ENCODE measurements around the gene AKAP8L. TPM values are rescaled to one million over a fixed set of nuclear protein-coding genes. Genes with fewer than 3 reads are reported as not detected.
"Not testable (repeated sequence)": the region's sequence is repeated elsewhere in the genome, so short reads cannot be mapped to it uniquely, and the experiment has no call there.

AKAP8L gene
- total and polyA plus RNA-seq, 10 donors = 41.2 to 236 (median 136) TPM

DNA sequence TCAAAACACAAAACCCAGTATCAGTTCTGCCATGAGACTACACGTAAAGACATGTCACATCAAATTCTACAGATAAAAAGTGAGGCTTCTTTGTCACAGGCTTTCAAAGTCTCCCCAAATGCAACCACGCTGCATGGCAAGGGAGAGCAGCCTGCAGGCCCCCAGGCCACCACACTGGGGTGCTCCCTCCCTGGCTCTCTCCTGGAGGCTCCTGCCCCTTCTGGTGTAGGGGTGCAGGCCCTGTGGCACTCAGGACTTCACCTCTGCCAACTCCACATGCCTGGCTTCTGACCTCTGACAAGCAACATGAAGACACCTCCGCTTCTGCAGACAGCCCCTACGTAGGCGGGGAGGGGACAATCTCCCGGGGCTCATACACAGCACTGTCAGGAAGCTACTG, 53.5 kb downstream of the AKAP8L start:
- 92 to 99% (median 96%) methylated on average over 6 of the region's 6 CpGs for WGBS, 5 donors
- H3K4me1 ChIP-seq = peaks cover 0 to 27% (median 8%) of the 10 kb centered on the region in 6 donors
- TF ChIP-seq POLR2AphosphoS5 (IDR thresholded peaks at IDR 0.05) (peak; percentile 19 to 54 (median 23)), POLR2A (IDR thresholded peaks at IDR 0.05) (no peak)
- no peaks in the 10 kb centered on the region for H3K27me3 ChIP-seq (replicated peaks in 1 of 7)
- intact Hi-C loops (cut with DNase I; ENCODE audit: low total_unique reads) = no loop called here
- DNase-seq = no peak
- no peak overlapping the region for H3K4me3 ChIP-seq
- H3K9me3 ChIP-seq = no peaks in the 10 kb centered on the region
- H3K27ac ChIP-seq = no peak overlapping the region
- peaks cover 12 to 97% (median 84%) of the 10 kb centered on the region in 6 donors for H3K36me3 ChIP-seq

- H3K4me3 ChIP-seq; DNase-seq; H3K27ac ChIP-seq; H3K9me3 ChIP-seq; intact Hi-C loops (cut with DNase I; ENCODE audit: low total_unique reads); H3K27me3 ChIP-seq (replicated peaks in 1 of 7): not testable (repeated sequence)
- 72 to 90% (median 81%) methylated on average over 3 of the region's 3 CpGs for WGBS, 5 donors
- Histone ChIP-seq H3K4me1 (peaks cover 0 to 35% (median 16%) of the 10 kb centered on the region in 6 donors), H3K36me3 (peaks cover 9 to 97% (median 84%) of the 10 kb centered on the region in 6 donors)
Observed at GRCh38 chr19:15363791-15364190, 55.0 kb downstream of the AKAP8L start.

DNA sequence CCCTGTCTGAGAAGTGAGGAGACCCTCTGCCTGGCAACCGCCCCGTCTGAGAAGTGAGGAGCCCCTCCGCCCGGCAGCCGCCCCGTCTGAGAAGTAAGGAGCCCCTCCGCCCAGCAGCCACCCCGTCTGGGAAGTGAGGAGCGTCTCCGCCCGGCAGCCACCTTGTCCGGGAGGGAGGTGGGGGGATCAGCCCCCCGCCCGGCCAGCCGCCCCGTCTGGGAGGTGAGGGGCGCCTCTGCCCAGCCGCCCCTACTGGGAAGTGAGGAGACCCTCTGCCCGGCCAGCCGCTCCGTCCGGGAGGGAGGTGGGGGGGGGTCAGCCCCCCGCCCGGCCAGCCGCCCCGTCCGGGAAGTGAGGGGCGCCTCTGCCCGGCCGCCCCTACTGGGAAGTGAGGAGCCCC, 55.7 kb downstream of the AKAP8L start:
- peaks cover 3 to 97% (median 84%) of the 10 kb centered on the region in 6 donors for H3K36me3 ChIP-seq
- DNase-seq; H3K27ac ChIP-seq; H3K27me3 ChIP-seq (replicated peaks in 1 of 7); H3K9me3 ChIP-seq; H3K4me3 ChIP-seq; intact Hi-C loops (cut with DNase I; ENCODE audit: low total_unique reads): not testable (repeated sequence)
- peaks cover 0 to 30% (median 13%) of the 10 kb centered on the region in 6 donors for H3K4me1 ChIP-seq
- 94 to 96% (median 95%) methylated on average over 16 to 28 of the region's 30 CpGs; no CpG with 5 or more reads in 2 of the 5 donors for WGBS, 5 donors

DNA sequence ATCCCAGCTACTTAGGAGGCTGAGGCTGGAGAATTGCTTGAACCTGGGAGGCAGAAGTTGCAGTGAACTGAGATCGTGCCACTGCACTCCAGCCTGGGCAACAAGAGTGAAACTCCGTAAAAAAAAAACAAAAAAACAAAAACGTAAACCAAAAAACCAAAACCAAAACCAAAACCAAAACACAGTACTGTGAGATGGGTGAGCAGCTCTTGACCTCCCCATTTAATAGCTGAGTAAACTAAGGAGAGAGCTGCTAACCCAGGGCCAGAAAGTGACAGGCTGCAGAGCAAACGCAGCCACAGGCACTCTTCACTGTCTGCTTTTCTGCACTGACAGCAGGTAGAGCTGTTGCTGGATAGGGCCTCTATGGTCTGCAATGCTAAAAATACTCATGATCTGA, 58.8 kb downstream of the AKAP8L start:
- WGBS, 5 donors = 46 to 66% (median 62%) methylated on average over 4 of the region's 4 CpGs
- Histone ChIP-seq H3K4me1 (peaks cover 0 to 17% (median 10%) of the 10 kb centered on the region in 6 donors), H3K36me3 (peaks cover 2 to 97% (median 85%) of the 10 kb centered on the region in 6 donors), H3K27ac (peak overlapping the region in 5 of 8 donors; percentile 29 to 59 (median 48))
- H3K9me3 ChIP-seq; intact Hi-C loops (cut with DNase I; ENCODE audit: low total_unique reads); H3K27me3 ChIP-seq (replicated peaks in 1 of 7); DNase-seq; H3K4me3 ChIP-seq: not testable (repeated sequence)

DNA sequence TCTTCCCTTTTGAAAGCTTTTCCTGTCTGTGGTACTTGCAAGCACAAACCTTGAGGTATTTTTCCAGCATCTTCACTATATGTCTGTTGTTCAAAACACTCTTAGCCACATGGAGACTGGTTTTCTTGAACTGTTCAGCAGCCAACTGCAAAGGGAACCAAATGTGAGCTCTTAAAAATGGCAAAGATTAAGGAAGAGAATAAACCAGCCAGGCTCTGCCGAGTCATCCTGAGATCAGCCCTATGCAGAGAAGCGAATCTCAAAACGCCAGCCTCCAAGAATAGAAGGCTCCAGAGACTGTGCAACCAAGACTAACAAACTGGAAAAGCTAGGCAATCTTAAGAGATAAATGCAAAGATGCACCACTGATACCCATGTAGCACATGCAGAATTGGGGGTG, 59.9 kb downstream of the AKAP8L start:
- intact Hi-C loops (cut with DNase I; ENCODE audit: low total_unique reads) = no loop called here
- Histone ChIP-seq H3K9me3 (no peaks in the 10 kb centered on the region), H3K4me3 (no peak overlapping the region), H3K36me3 (peaks cover 2 to 97% (median 86%) of the 10 kb centered on the region in 6 donors), H3K4me1 (peaks cover 0 to 17% (median 10%) of the 10 kb centered on the region in 6 donors), H3K27me3 (replicated peaks in 1 of 7) (no peaks in the 10 kb centered on the region), H3K27ac (peak overlapping the region in 1 of 8 donors; percentile 54)
- 70 to 81% (median 75%) methylated on average over 3 of the region's 3 CpGs for WGBS, 5 donors
- TF ChIP-seq POLR2AphosphoS5 (IDR thresholded peaks at IDR 0.05) (no peak), POLR2A (IDR thresholded peaks at IDR 0.05) (no peak)
- TF ChIP-seq, protein P1, sequence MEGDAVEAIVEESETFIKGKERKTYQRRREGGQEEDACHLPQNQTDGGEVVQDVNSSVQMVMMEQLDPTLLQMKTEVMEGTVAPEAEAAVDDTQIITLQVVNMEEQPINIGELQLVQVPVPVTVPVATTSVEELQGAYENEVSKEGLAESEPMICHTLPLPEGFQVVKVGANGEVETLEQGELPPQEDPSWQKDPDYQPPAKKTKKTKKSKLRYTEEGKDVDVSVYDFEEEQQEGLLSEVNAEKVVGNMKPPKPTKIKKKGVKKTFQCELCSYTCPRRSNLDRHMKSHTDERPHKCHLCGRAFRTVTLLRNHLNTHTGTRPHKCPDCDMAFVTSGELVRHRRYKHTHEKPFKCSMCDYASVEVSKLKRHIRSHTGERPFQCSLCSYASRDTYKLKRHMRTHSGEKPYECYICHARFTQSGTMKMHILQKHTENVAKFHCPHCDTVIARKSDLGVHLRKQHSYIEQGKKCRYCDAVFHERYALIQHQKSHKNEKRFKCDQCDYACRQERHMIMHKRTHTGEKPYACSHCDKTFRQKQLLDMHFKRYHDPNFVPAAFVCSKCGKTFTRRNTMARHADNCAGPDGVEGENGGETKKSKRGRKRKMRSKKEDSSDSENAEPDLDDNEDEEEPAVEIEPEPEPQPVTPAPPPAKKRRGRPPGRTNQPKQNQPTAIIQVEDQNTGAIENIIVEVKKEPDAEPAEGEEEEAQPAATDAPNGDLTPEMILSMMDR (IDR thresholded peaks at IDR 0.05 in 8 of 11, conservative IDR thresholded peaks at IDR 0.05 in 3 of 11) = no peak
- no peak for DNase-seq

DNA sequence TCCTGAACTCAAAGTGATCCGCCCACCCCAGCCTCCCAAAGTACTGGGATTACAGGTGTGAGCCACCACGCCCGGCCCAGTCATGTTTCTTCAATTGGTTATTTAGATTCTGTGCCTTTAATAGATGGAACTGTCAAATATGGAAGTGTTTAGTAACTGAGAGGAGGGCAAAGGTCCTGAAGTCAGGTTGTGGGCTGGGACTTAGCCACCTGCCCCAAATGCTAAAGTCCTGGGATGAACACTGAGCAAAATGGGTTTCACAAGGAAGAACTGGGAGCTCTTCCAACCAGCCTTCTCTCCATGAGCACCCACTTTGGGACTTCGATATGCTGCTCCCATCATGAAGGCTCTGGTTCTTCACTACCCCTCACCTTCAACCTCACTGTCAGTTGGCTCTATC, 60.9 kb downstream of the AKAP8L start:
- DNase-seq = no peak
- Histone ChIP-seq H3K4me3 (no peak overlapping the region), H3K27me3 (replicated peaks in 1 of 7) (no peaks in the 10 kb centered on the region), H3K9me3 (no peaks in the 10 kb centered on the region), H3K4me1 (peaks cover 0 to 17% (median 10%) of the 10 kb centered on the region in 6 donors), H3K27ac (no peak overlapping the region), H3K36me3 (peaks cover 2 to 97% (median 91%) of the 10 kb centered on the region in 6 donors)
- intact Hi-C loops (cut with DNase I; ENCODE audit: low total_unique reads) = no loop called here
- TF ChIP-seq POLR2AphosphoS5 (IDR thresholded peaks at IDR 0.05) (no peak), POLR2A (IDR thresholded peaks at IDR 0.05) (no peak)
- TF ChIP-seq, protein P1 (IDR thresholded peaks at IDR 0.05 in 8 of 11, conservative IDR thresholded peaks at IDR 0.05 in 3 of 11) = no peak
- WGBS, 5 donors = 97 to 100% (median 98%) methylated on average over 4 of the region's 4 CpGs

Data from spleen (tissue), 11 donors.